Hematopoietic multipotent progenitor cell treated with erythropoietin and hydrocortisone succinate and interleukin-3 and kit ligand, for 8 days (in vitro differentiated cells): ENCODE results near the gene NPHP4.
A peak's percentile ranks its signal among the peaks of the same experiment; 100 is the strongest.
"Not testable (repeated sequence)": the region's sequence is repeated elsewhere in the genome, so short reads cannot be mapped to it uniquely, and the experiment has no call there.

Experiments
- DNase-seq: peaks from one replicate; pipeline ENCODE4 v3.0.0-alpha.2; 2015

The NPHP4 gene

GRCh38 chr1:5927506-5928370, 64.5 kb downstream of the NPHP4 start:
- DNase-seq: peak; percentile 14

GRCh38 chr1:5926686-5927435, 65.4 kb downstream of the NPHP4 start:
- no peak for DNase-seq

GRCh38 chr1:5922700-5923330, 69.4 kb downstream of the NPHP4 start:
- DNase-seq: not testable (repeated sequence)

- DNase-seq: no peak
Measured at GRCh38 chr1:5921671-5922070, 70.6 kb downstream of the NPHP4 start.

- DNase-seq: no peak
Measured at GRCh38 chr1:5921129-5921528, 71.1 kb downstream of the NPHP4 start.

- no peak for DNase-seq
Measured at GRCh38 chr1:5920201-5920600, 72.0 kb downstream of the NPHP4 start.

GRCh38 chr1:5918275-5918649, 74.0 kb downstream of the NPHP4 start:
- no peak for DNase-seq

GRCh38 chr1:5917591-5918274, 74.5 kb downstream of the NPHP4 start:
- DNase-seq: no peak

- no peak for DNase-seq
Measured at GRCh38 chr1:5917281-5917590, 75.0 kb downstream of the NPHP4 start.

- no peak for DNase-seq
Measured at GRCh38 chr1:5916572-5917280, 75.5 kb downstream of the NPHP4 start.

- peak; percentile 34 for DNase-seq
Measured at GRCh38 chr1:5915587-5916571, 76.3 kb downstream of the NPHP4 start.

GRCh38 chr1:5914676-5915365, 77.4 kb downstream of the NPHP4 start:
- DNase-seq: no peak

- no peak for DNase-seq
Measured at GRCh38 chr1:5913876-5914275, 78.3 kb downstream of the NPHP4 start.

- no peak for DNase-seq
Measured at GRCh38 chr1:5913078-5913845, 79.0 kb downstream of the NPHP4 start.

- no peak for DNase-seq
Measured at GRCh38 chr1:5911871-5912271, 80.4 kb downstream of the NPHP4 start.

GRCh38 chr1:5911157-5911556, 81.1 kb downstream of the NPHP4 start:
- DNase-seq: no peak

- DNase-seq: no peak
Measured at GRCh38 chr1:5910666-5911065, 81.6 kb downstream of the NPHP4 start.

GRCh38 chr1:5910276-5910620, 82.0 kb downstream of the NPHP4 start:
- DNase-seq: no peak

- DNase-seq: no peak
Measured at GRCh38 chr1:5909576-5910275, 82.5 kb downstream of the NPHP4 start.
